ENCODE data around the gene RND1. TPM values are rescaled to one million over a fixed set of nuclear protein-coding genes. Genes with fewer than 3 reads are reported as not detected.

The RND1 gene
- total and polyA plus RNA-seq, 2 of the 13 experiments (the other 11 are each of a cell fraction or from before 2014, with no cell fraction given): 1.8 to 1.9 TPM

GRCh38 chr12:48890657-48891418 lies 25.2 kb upstream of the RND1 start (continued):
- peak; percentile 29; the same call in 1 of the 2 replicates for TF ChIP-seq DRAP1 (CRISPR knock-in tag; IDR thresholded peaks at IDR 0.05)
- TF ChIP-seq NBN (conservative IDR thresholded peaks at IDR 0.05): no peak
- no peak for TF ChIP-seq ZNF773 (CRISPR knock-in tag; IDR thresholded peaks at IDR 0.05; ENCODE audit: borderline replicate concordance)
- no peak for TF ChIP-seq CEBPG (CRISPR knock-in tag; IDR thresholded peaks at IDR 0.05)
- TF ChIP-seq ZNF746 (CRISPR knock-in tag; IDR thresholded peaks at IDR 0.05): no peak
- TF ChIP-seq MED8 (CRISPR knock-in tag; IDR thresholded peaks at IDR 0.05; ENCODE audit: insufficient replicate concordance): no peak
- no peak for TF ChIP-seq SKI (IDR thresholded peaks at IDR 0.05; ENCODE audit: partially characterized antibody)
- no peak for TF ChIP-seq ZBTB8A (CRISPR knock-in tag; IDR thresholded peaks at IDR 0.05; ENCODE audit: borderline replicate concordance, low read depth)
- no peak for TF ChIP-seq ZNF740 (CRISPR knock-in tag; IDR thresholded peaks at IDR 0.05)
- 0 out of 2 replicates have a peak, but pooled peaks have one; percentile 17 for TF ChIP-seq ZBTB33 (CRISPR knock-in tag; IDR thresholded peaks at IDR 0.05)
- peak; percentile 72 for TF ChIP-seq XRCC5 (optimal IDR thresholded peaks at IDR 0.05; ENCODE audit: low read length)
- TF ChIP-seq NFRKB (IDR thresholded peaks at IDR 0.05): no peak
- TF ChIP-seq AKNA (CRISPR knock-in tag; IDR thresholded peaks at IDR 0.05; ENCODE audit: borderline replicate concordance): no peak
- TF ChIP-seq TCF7 (IDR thresholded peaks at IDR 0.05; ENCODE audit: low read depth): no peak
- no peak for TF ChIP-seq MTF2 (CRISPR knock-in tag; IDR thresholded peaks at IDR 0.05; ENCODE audit: borderline replicate concordance)
- peak; percentile 25; the same call in 1 of the 2 replicates for TF ChIP-seq ZBED4 (CRISPR knock-in tag; IDR thresholded peaks at IDR 0.05; ENCODE audit: borderline replicate concordance)
- TF ChIP-seq CCDC6 (CRISPR knock-in tag; IDR thresholded peaks at IDR 0.05): no peak
- TF ChIP-seq NR2F2 (IDR thresholded peaks at IDR 0.05; ENCODE audit: borderline replicate concordance, low read depth): no peak
- no peak; the same call in 1 of the 2 replicates for TF ChIP-seq MIER3 (CRISPR knock-in tag; IDR thresholded peaks at IDR 0.05; ENCODE audit: borderline replicate concordance)

Measured in HepG2 (cell line).